ENCODE results near the gene NFASC. TPM values are rescaled to one million over a fixed set of nuclear protein-coding genes. Genes with fewer than 3 reads are reported as not detected.

Gene NFASC
- total RNA-seq, 1 experiment from 2014 or later = 20.1 TPM

- ATAC-seq = no peak
- no peaks in the 10 kb centered on the region for H3K27me3 Mint-ChIP-seq (ENCODE audit: low read depth)
- peaks cover 10% of the 10 kb centered on the region for H3K4me1 Mint-ChIP-seq
- H3K9me3 Mint-ChIP-seq = no peaks in the 10 kb centered on the region
- H3K27ac Mint-ChIP-seq = no peak overlapping the region
- ChIA-PET POLR2A (no interaction called here), CTCF (no interaction called here)
- TF ChIP-seq CREB1 (CRISPR knock-in tag; IDR thresholded peaks at IDR 0.05) = no peak
- no peak for TF ChIP-seq NFE2L1 (CRISPR knock-in tag; IDR thresholded peaks at IDR 0.05)
- TF ChIP-seq, protein P1, sequence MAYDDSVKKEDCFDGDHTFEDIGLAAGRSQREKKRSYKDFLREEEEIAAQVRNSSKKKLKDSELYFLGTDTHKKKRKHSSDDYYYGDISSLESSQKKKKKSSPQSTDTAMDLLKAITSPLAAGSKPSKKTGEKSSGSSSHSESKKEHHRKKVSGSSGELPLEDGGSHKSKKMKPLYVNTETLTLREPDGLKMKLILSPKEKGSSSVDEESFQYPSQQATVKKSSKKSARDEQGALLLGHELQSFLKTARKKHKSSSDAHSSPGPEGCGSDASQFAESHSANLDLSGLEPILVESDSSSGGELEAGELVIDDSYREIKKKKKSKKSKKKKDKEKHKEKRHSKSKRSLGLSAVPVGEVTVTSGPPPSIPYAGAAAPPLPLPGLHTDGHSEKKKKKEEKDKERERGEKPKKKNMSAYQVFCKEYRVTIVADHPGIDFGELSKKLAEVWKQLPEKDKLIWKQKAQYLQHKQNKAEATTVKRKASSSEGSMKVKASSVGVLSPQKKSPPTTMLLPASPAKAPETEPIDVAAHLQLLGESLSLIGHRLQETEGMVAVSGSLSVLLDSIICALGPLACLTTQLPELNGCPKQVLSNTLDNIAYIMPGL (CRISPR knock-in tag; IDR thresholded peaks at IDR 0.05) = no peak
- TF ChIP-seq ZNF396 (CRISPR knock-in tag; IDR thresholded peaks at IDR 0.05; ENCODE audit: borderline replicate concordance) = no peak
- TF ChIP-seq HMGA2 (CRISPR knock-in tag; IDR thresholded peaks at IDR 0.05) = no peak
- no peak for TF ChIP-seq CDX4 (CRISPR knock-in tag; IDR thresholded peaks at IDR 0.05; ENCODE audit: borderline replicate concordance)
- TF ChIP-seq, protein P2, sequence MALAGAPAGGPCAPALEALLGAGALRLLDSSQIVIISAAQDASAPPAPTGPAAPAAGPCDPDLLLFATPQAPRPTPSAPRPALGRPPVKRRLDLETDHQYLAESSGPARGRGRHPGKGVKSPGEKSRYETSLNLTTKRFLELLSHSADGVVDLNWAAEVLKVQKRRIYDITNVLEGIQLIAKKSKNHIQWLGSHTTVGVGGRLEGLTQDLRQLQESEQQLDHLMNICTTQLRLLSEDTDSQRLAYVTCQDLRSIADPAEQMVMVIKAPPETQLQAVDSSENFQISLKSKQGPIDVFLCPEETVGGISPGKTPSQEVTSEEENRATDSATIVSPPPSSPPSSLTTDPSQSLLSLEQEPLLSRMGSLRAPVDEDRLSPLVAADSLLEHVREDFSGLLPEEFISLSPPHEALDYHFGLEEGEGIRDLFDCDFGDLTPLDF (CRISPR knock-in tag; IDR thresholded peaks at IDR 0.05) = no peak
- H3K4me3 Mint-ChIP-seq = no peak overlapping the region
- no peak for DNase-seq (ENCODE audit: low spot score)
- H3K36me3 Mint-ChIP-seq = no peaks in the 10 kb centered on the region
Observed at GRCh38 chr1:204944662-204945061, 74.0 kb downstream of the NFASC start.

DNA sequence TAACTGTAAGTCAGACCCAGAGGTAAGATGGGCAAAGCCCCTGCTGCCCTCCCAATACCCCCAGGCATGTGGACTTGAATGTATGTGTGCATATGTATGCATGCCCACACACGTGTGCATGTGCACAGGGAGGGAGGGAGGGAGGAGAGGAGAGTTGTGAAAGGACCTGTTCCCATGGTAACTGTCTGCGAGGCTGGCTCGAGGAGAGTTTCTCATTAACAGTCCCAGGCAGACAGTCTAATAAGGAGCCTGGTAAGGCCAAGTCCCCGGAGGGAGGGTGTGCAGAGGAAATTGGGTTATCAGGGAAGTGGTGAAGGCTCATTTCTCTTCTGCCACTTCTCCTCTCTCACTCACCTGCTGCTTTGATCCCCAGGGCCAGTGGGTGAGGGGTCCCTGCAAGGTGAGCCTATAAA, 74.9 kb downstream of the NFASC start:
- Mint-ChIP-seq H3K4me1 (peaks cover 11% of the 10 kb centered on the region), H3K36me3 (no peaks in the 10 kb centered on the region), H3K4me3 (no peak overlapping the region), H3K27me3 (ENCODE audit: low read depth) (no peaks in the 10 kb centered on the region), H3K9me3 (no peaks in the 10 kb centered on the region), H3K27ac (no peak overlapping the region)
- ATAC-seq = no peak
- DNase-seq (ENCODE audit: low spot score) = no peak
- ChIA-PET CTCF (interaction anchor here (0.6 to 1.2 kb wide), 2 partner anchors 115 to 139 kb away, joined by 3 to 4 read pairs; no protein-coding TSS in a partner anchor), POLR2A (no interaction called here)
- TF ChIP-seq CTCF (IDR thresholded peaks at IDR 0.05) = no peak
- no peak for TF ChIP-seq ESRRA (CRISPR knock-in tag; IDR thresholded peaks at IDR 0.05; ENCODE audit: borderline replicate concordance)
- TF ChIP-seq TEAD1 (CRISPR knock-in tag; IDR thresholded peaks at IDR 0.05) = no peak

- Mint-ChIP-seq H3K27ac (no peak overlapping the region), H3K4me3 (no peak overlapping the region), H3K9me3 (no peaks in the 10 kb centered on the region), H3K27me3 (ENCODE audit: low read depth) (no peaks in the 10 kb centered on the region), H3K4me1 (peaks cover 14% of the 10 kb centered on the region), H3K36me3 (no peaks in the 10 kb centered on the region)
- POLR2A ChIA-PET = no interaction called here
- DNase-seq (ENCODE audit: low spot score) = no peak
- CTCF ChIA-PET = interaction anchor here (0.7 kb wide), 1 partner anchor 115 kb away, joined by 3 read pairs; no protein-coding TSS in a partner anchor
- ATAC-seq = no peak
- TF ChIP-seq TEAD4 (CRISPR knock-in tag; IDR thresholded peaks at IDR 0.05) (no peak), ATF1 (CRISPR knock-in tag; IDR thresholded peaks at IDR 0.05) (no peak), FOXK1 (CRISPR knock-in tag; IDR thresholded peaks at IDR 0.05) (no peak), NFYB (CRISPR knock-in tag; conservative IDR thresholded peaks at IDR 0.05; ENCODE audit: low read depth) (no peak), GRHL2 (CRISPR knock-in tag; IDR thresholded peaks at IDR 0.05; ENCODE audit: insufficient replicate concordance, severe bottlenecking) (no peak), ATF3 (CRISPR knock-in tag; conservative IDR thresholded peaks at IDR 0.05) (no peak), STAT6 (CRISPR knock-in tag; conservative IDR thresholded peaks at IDR 0.05; ENCODE audit: low read depth) (no peak), ZNF121 (CRISPR knock-in tag; IDR thresholded peaks at IDR 0.05) (no peak), ETV6 (CRISPR knock-in tag; IDR thresholded peaks at IDR 0.05) (no peak)
- TF ChIP-seq, protein P3, sequence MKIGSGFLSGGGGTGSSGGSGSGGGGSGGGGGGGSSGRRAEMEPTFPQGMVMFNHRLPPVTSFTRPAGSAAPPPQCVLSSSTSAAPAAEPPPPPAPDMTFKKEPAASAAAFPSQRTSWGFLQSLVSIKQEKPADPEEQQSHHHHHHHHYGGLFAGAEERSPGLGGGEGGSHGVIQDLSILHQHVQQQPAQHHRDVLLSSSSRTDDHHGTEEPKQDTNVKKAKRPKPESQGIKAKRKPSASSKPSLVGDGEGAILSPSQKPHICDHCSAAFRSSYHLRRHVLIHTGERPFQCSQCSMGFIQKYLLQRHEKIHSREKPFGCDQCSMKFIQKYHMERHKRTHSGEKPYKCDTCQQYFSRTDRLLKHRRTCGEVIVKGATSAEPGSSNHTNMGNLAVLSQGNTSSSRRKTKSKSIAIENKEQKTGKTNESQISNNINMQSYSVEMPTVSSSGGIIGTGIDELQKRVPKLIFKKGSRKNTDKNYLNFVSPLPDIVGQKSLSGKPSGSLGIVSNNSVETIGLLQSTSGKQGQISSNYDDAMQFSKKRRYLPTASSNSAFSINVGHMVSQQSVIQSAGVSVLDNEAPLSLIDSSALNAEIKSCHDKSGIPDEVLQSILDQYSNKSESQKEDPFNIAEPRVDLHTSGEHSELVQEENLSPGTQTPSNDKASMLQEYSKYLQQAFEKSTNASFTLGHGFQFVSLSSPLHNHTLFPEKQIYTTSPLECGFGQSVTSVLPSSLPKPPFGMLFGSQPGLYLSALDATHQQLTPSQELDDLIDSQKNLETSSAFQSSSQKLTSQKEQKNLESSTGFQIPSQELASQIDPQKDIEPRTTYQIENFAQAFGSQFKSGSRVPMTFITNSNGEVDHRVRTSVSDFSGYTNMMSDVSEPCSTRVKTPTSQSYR (CRISPR knock-in tag; IDR thresholded peaks at IDR 0.05) = no peak
Observed at GRCh38 chr1:204946640-204947039, 76.0 kb downstream of the NFASC start.

All from WTC11 (cell line).